Peyer's patch (tissue), 4 donors: ENCODE data around the gene ARPC5.

Source experiments
- POLR2A ChIP-seq, 2 donors: fragments of 450-650 bp; IDR thresholded peaks; one replicate each; pipeline ENCODE4 v1.5.1; 2017; ENCODE audit warnings: antibody characterized with exemption in 2 of 2, mild to moderate bottlenecking in 2 of 2, moderate library complexity in 2 of 2
- TF ChIP-seq, protein P1 (sequence below), 6 experiments: fragments of 450-650 bp in 4 of 6; fragments of 200-600 bp in 2 of 6; sonication (generic) in 1 of 6; IDR thresholded peaks; one replicate each; pipeline ENCODE4 v1.5.1; 2017 to 2019; ENCODE audit warnings: antibody characterized with exemption in 6 of 6, mild to moderate bottlenecking in 3 of 6, moderate library complexity in 1 of 6

DNA sequence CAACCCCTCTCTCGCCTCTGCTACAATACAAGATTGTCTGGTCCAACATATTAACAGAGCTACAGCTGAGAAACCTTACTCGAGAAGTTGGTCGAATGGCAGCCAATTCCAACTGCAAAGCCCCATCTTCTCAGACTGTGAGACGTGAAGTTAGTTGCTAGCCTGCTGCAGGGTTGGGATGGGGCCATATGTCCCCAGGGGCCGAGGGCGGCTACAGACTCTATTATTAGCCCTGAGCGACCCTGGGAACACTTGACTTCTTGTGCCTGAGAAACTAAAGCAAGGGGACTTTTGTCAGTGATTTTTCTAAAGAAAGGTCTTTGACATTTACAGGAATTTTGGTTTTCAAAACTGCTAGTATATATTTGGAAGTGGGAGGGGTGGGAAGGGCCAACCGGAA is 59.0 kb downstream of the ARPC5 start:
- TF ChIP-seq, protein P1, sequence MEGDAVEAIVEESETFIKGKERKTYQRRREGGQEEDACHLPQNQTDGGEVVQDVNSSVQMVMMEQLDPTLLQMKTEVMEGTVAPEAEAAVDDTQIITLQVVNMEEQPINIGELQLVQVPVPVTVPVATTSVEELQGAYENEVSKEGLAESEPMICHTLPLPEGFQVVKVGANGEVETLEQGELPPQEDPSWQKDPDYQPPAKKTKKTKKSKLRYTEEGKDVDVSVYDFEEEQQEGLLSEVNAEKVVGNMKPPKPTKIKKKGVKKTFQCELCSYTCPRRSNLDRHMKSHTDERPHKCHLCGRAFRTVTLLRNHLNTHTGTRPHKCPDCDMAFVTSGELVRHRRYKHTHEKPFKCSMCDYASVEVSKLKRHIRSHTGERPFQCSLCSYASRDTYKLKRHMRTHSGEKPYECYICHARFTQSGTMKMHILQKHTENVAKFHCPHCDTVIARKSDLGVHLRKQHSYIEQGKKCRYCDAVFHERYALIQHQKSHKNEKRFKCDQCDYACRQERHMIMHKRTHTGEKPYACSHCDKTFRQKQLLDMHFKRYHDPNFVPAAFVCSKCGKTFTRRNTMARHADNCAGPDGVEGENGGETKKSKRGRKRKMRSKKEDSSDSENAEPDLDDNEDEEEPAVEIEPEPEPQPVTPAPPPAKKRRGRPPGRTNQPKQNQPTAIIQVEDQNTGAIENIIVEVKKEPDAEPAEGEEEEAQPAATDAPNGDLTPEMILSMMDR (IDR thresholded peaks at IDR 0.05): no peak
- no peak for TF ChIP-seq POLR2A (IDR thresholded peaks at IDR 0.05)
